ENCODE measurements around the gene TM7SF2.
"Not testable (repeated sequence)": the region's sequence is repeated elsewhere in the genome, so short reads cannot be mapped to it uniquely, and the experiment has no call there.

The TM7SF2 gene

DNA sequence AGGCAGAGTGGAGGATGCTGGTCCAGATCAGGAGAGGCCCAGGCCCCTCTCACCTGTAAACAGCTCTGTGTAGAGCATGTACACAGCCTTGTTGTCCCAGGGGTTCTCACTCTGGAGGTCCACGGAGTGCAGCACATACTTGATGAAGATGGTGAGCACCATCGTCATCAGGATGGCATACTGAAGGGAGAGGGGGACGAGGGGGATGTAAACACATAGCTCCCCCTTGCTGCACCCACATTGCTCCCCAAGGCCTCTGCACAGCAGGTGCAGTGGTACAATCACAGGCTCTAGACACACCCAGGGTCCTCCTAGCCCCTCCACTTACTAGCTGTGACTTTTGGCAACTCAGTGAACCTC is 19.7 kb downstream of the TM7SF2 start:
- DNase-seq, result no peak

DNA sequence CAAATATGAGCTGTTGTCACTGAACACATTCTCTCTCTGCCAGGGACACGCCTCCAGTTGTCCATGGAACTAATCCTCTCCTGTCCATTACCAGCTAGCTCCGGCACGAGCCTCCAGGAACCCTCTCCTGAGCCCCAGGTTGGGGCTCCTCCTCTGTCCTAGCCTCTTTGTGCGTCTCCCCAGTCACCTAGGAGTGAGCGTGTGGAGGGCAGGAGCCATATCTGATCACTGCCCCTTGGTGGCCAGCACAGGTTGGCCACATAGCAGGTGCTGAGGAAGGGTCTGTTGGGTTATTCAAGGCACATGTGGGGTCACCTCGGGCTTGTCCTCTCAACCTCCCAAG is 20.2 kb downstream of the TM7SF2 start:
- no peak for DNase-seq

DNA sequence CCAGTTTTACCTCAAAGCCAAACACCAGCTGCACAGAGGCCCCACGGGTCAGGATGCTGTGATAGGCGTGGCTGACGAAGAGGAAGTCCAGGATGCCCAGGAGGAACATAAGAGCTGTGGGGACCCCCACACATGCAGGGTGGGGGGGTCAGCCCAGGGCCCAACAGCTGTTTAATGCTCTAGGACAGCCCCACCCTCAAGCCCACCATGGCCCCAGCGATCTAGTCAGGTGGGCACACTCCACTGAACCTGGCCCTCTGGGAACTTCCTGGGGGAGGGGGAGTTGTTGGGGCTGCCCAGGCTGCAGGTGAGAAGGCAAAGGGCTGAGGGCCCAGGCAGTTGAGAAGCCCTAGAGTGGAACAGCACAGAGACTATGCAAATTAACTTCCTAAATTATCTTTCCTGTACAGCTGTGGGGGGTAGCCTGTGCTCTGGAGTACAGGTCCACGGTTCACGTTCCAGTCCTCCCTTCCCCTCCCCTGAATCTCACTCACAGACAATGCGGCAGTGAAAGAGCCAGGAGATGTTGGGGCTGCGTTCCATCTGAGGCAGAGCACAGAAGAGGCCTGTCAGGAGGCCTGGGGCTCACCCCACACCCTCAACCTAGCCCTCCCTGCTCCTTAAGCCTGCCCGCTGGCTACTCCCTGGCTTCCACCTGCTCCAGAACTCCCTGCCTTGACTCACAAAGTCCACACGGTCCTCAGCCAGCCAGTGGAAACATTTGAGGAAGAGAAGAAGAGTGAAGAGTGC is 20.7 kb downstream of the TM7SF2 start:
- no peak for DNase-seq

DNA sequence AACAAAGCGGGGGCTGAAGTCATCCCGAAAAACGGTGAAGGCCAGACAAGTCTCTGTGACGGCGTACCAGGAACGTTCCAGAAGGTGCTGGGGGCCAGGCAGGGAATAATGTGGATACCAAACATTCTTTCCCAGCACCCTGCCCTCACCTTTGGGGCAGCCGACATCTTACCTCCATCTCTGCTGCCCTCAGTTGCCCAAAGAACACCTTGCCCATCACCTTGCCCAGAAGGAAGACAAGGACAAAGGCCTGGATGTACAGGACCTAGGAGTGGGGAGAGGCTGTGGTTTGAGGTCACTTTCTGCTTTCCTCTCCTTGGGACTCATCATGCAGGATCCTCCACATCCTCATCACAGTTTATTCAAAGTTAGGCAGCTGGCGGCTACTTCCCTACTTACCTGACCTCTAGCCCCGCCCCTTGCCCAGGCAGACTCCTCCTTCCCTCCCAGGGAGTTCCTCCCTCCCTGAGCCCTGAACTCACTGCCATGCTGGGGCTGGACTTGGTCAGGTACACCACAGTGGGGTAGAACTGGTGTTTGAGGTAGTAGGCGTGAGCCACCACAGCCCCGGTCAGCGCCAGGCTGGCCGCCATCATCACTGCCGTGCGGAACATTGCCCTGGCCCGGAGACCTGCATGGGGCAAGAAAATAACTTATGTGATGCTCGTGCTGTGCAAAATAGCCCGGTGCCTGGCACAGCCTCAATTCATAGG is 21.5 kb downstream of the TM7SF2 start:
- peak; percentile 49 to 62 for DNase-seq

DNA sequence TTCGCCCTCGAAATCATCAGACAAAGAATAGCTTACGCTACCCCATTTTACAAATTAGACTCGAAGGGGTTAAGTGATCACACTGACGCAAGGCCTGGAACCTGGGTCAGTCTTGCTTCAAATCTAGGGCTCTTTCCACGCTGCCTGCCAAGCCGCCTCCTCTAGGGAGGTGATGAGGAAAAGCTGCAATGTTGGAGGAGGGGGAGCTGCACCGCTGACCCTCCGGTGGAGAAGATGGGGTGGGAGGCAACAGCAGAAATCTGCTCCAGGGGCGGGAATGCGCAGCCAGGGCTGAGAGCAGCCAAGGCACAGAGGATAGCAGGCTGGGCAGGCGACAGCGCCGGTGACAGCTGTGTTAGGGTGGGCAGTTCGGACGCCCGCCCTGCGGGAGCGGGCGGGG is 22.1 kb downstream of the TM7SF2 start:
- no peak for DNase-seq

DNA sequence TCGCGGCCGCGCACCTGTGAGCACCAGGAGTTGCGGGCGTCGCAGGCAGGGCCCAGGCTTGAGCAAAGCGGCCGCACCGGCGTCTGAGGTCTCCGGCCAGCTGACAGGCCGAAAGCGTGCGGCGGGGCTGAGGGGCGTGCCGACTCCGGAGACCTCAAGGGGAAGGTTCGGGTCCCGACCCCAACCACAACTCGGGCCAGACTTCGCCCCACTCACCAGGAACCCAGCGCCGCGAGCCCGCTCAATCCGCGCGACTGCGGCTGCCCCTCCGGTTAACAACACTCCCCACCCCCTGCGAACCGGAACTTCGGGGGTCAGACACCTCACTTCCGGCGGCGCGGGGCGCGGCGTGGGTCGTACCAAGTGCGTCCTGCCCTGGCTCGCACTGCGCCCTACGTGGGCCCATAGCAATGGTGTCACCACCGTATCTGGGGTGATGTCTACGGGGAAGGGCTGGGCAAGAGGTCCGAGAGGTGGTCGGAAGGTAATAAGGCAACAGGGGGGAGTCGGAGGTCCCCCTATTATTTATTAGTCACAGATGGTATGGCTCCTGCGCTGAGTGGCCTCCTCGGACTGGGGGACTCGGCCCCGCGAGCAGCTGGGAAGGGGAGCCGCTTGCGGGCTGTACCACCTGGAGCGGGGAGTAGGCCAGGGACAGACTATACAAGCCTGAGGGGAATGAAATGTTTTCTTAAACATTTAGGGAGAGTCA is 22.7 kb downstream of the TM7SF2 start, which contains the start of gene SYVN1:
TSS of gene SYVN1 (minus strand) at position 280 of the 712 bp plus-strand sequence. CDS start 918 bp downstream, outside the sequence.
- DNase-seq, result peak; percentile 89 to 91

DNA sequence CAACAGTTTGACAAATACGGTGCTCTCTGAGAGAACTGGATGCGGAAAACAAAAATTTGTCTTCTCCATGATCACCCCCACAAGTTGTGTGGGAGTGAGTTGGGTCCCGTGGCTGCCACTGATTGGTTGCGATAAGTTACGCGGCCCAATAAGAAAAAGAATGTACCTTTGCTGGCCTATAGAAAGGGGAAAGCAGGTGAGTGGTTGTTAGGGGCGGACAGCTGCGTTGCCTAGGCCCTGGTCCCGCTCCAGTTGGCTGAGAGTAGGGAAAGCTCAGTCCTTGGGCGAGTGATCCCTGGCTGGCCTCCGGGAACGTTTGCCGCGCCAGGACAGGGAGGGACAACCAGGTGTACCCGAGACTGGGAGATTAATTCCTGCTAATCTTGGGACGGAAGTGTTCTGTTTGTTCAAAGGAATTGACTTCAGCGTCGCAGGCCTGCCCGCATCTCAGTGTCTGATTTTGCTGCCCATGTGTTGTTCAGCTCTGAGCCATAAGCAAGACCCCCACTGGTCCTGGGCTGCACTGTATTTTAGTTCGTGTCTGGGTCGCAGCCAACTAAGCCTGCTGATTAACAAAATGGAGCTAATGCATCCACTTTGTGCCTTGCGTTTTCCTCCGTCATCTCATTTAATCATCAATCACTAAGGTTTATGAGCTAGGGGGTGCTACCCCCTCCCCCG is 23.4 kb downstream of the TM7SF2 start:
- peak; percentile 64 to 85 for DNase-seq

DNA sequence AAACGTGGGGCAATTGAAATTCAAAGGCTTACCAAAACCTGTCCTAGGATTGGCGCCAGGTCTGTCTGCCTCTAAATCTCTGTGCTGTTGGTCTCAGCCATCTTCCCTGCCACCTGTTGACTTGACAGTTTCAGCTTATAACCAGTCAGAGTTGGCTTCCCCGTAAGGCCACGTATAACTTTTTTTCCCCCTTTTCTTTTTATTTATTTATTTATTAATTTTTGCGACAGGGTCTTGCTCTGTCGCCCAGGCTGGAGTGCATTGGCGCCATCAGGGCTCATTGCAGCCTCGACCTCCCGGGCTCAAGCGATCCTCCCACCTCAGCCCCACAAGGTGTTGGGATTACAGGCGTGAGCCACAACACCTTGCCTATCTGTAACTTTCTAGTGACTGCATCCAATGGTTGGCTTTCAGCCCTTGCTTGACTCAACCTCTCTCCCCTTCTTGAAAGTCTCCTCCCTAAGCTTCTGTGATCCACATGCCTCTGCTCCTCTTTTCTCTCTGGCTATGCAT is 24.0 kb downstream of the TM7SF2 start:
- DNase-seq, result no peak

DNA sequence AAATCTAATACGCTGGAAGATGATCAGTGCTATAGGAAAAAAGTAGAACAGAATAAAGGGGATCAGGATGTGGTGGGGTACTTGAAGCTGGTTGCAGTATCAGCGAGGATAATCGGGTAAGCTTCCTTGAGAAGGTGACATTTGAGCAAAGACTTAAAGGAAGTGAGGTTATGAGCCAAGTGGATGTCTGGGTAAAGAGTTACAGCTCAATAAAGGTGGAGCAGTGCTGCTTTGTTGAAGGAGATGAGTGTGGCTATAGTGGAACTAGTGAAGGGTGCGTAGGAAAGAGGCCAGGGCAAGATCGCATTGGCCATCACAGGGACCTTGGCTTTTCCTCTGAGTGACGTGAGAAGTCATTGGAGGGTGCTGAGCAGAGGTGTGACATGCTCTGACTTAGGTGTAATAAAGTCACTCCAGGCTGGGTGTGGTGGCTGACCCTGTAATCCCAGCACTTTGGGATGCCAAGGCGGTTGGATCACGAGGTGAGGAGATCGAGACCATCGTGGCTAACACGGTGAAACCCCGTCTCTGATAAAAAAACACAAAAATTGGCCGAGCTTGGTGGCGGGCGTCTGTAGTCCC is 24.9 kb downstream of the TM7SF2 start:
- DNase-seq, result no peak

DNA sequence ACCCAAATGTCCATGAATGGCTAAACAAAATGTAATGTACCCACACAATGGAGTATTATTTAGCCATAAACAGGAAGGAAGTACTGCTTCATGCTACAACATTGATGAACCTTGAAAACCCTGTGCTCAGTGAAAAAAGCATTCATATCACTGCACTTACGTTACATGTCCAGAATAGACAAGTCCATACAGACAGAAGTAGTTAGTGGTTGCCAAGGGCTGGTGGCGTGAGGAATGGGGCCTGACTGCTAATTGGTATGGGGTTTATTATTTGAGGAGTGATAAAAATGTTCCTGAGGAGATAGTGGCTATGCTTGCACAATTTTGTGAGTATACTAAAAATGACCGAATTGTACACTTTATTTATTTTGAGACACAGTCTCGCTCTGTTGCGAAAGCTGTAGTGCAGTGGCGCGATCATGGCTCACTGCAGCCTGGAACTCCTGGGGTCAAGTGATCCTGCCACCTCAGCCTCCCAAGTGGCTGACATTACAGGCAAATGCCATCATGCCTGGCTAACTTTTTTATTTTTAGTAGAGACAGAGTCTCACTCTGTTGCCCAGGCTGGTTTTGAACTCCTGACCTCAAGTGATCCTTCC is 30.3 kb downstream of the TM7SF2 start:
- no peak for DNase-seq

DNA sequence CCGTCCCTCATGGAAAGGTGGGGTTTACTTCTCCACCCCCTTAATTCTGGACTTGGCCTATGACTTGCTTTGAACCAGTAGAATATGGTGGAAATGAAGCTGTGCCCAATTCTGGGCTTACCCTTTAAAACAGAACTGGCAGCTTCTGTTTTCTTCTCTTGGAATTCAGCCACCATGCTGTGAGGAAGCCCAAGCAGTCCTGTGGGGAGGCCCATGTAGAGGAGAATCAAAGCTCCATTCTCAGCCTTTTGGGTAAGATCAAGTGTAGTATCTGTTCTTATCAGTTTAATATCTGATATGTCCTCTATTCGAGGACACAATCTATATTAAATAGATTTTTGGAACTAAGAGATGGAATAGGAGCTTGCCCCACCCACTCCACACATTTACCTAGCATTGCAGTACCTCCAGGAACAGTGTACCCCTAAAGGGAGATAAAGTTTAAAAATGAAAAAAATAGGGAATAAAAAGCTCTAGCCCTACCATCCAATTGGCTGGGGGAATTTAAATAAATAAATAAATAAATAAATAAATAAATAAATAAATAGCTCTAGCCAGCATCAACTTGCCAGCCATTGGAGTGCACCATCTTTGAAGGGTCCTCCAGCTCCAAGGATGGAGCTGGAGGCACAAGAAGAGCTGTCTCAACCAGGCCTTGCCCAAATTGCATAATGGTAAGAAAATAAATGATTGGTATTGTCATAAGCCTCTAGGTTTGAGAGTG is 35.8 kb downstream of the TM7SF2 start:
- DNase-seq, result no peak

DNA sequence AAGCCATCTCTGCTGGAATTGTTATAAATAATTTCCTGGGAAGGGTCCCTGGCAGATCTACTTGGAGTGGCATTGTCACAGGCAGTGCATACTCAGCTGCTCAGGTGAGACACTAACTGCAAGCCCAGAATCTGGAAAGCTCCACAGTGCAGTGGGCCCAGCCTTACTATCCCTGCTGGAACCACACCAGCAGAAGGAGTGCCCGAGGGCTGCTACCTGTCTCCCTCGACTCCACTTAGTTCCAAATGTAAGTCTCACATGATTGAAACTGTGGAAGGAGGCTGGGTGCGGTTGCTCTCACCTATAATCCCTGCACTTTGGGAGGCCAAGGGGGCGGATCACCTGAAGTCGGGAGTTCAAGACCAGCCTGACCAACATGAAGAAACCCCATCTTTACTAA is 37.0 kb downstream of the TM7SF2 start:
- DNase-seq, result no peak

DNA sequence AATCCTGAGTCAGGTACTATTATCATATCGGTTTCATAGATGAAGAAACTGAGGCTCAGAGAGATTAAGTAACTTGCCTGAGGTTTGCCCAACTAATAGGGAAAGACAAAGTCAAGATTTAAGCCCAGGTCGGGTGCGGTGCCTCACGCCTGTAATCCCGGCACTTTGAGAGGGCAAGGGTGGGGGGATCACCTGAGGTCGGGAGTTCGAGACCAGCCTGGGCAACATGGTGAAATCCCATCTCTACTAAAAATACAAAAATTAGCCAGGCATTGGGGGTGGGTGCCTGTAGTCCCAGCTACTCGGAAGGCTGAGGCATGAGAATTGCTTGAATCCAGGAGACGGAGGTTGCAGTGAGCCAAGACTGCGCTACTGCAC is 38.4 kb downstream of the TM7SF2 start:
- DNase-seq, result not testable (repeated sequence)

DNA sequence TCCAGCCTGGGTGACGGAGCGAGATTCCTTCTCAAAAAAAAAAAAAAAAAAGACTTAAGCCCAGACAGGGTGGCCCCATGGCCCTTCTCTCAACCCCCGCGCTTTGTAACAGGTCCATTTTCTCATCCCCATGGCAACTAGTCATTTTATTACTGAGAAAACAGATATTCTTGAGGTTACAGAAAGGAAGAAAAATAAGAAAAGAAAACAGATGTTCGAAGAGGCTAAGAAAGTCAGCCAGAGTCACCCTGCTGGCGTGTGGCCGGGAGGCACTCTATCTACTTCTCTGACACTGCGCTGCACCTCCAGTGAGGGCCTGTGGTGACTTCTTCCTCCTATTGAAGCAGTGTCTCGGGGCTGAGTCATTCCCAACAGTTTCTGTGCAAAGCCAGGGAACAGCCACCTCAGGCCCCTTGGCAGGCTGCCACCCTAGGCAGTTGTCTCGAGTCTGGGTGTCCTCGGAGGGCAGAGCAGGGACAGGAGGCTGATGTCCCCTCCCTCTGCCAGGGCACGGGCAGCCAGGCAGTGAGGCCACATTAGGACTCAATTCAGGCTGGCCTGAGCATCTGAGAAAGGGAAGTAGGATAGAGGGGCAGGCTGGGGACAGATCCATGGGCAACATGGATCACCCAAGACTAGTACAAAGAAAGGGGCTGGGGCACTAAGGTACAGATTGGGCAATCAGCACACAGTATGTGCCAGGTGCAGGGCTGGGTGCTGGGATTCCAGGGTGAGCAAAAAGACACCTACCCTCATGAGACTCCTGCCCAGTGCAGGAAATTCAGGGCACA is 39.0 kb downstream of the TM7SF2 start:
- DNase-seq, result no peak

DNA sequence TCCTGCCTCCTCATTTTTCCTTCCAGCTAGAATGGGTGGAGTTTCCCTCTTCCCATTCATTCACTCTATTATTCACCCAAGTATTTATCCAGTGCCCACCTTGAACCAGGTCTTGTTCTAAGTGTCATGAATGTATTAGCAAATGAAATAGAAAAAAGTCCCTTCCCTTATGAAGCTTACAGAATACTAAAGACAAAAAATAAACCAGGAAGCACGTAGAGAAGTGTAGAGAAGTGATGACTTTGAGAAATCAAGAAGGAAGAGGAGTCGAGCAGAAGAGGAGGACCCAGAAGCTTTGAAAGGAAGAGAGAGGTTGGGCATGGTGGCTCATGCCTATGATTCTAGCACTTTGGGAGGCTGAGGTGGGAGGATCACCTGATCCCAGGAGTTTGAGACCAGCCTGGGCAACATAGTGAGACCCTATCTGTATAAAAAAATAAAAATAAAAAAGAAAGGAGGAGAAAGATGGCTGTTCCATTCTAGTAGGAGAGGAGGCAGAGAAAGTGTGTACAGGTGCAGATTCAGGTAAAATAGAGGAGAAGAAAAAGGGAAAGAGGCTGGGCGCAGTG is 39.7 kb downstream of the TM7SF2 start:
- no peak for DNase-seq

DNA sequence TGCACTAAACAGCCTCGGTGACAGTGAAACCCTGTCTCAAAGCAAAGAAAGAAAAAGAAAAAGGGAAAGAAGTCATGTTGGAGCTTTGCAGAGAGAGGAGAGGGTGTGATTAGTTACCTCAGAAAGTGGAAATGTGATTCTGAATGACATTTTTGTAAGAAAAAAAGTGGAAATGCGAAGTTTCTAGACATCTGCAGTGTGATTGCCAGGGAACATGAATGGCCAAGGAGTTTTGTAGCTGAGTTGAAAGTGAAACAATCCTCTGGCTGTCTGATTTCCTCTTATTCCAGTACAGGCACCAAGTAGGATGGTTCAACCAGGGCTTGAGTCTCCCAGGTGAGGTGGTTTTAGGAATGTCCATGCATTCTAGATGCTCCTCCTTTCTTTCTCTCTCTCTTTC is 40.5 kb downstream of the TM7SF2 start:
- no peak for DNase-seq

DNA sequence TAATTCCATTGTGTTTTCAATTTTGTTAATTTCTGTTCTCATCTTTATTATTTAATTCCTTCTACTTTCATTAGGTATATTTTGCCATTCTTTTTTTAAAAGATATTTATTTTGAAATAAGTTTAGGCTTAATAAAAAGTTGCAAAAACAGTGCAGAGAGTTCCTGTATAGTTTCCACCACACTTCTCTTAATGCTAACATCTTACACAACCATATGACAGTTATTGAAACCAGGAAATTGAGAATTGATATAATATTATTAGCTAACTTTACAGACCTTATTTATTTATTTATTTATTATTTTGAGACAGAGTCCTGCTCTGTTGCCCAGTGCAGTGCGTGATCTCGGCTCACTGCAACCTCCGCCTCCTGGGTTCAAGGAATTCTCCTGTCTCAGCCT is 44.6 kb downstream of the TM7SF2 start:
- DNase-seq, result no peak

DNA sequence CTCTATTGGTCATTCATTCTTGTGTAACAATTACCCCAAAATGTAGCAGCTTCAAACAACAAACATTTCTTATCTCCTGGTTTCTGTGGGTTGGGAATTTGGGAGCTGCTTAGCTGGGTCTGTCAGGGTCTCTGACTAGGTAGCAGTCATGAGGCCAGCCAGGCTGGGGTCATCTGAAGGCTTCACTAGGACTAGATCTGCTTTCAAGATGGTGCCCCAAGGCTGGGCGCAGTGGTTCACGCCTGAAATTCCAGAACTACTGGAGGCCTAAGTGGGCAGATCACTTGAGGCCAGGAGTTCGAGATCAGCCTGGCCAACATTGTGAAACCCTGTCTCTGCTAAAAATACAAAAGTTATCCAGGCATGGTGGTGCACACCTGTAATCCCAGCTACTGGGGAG is 45.3 kb downstream of the TM7SF2 start:
- no peak for DNase-seq

DNA sequence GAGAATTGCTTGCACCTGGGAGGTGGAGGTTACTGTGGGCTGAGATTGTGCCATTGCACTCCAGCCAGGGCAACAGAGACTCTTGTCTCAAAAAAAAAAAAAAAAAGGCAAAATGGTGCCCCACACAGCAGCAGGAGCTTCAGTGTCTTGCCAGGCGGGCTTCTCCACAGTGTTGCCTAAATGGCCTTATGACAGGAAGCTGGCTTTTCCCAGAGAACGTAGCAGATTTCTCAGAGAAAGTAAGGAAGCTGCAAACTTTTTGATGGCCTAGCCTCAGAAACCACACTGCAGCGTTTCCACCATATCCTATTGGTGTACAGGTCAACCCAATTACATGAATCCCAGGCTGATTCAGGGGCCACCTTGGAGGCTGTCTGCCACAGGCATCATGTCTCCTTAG is 45.7 kb downstream of the TM7SF2 start:
- DNase-seq, result no peak

DNA sequence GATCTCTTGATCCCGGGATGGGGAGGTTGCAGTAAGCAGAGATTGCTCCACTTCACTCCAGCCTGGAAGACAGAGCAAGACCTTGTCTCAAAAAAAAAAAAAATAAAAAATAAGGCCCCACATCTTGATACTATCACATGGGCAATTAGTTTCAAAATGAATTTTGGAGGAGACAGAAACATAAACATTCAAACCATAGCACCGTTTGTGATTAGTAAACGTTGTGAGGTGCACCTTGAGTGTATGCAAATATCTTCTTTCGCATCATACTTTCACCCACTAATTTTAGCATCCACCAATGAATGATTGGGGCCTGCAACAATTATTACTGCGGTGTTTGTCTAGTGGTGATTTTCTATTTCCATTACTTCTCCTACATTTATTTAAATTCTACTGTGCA is 47.3 kb downstream of the TM7SF2 start:
- no peak for DNase-seq

DNA sequence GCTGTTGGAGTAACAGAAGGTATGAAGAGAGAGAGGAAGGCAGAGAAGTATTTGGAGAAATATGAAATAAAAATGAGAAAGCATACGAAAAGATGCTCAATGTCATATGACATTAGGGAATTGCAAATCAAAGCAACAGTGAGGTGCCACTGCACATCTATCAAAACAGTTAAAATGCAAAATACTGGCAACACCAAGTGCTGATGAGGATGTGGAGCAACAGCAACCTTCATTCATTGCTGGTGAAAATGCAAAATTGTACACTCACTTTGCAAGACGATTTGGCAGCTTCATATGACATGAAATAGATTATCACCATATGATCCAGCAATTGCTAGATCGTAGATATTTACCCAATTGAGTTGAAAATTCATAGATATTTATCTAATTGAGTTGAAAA is 49.0 kb downstream of the TM7SF2 start:
- no peak for DNase-seq
